ENCODE results near the gene B4GALT1. TPM values are rescaled to one million over a fixed set of nuclear protein-coding genes. Genes with fewer than 3 reads are reported as not detected.

The B4GALT1 gene
- total and polyA plus RNA-seq, 9 donors = 35.8 to 226 (median 88.3) TPM

GRCh38 chr9:33130961-33131789, 36.0 kb downstream of the B4GALT1 start:
- TF ChIP-seq EP300 (IDR thresholded peaks at IDR 0.05) (no peak), CTCF (IDR thresholded peaks at IDR 0.05) (no peak), POLR2A (IDR thresholded peaks at IDR 0.05) (no peak)
- Histone ChIP-seq H3K4me3 (no peak overlapping the region), H3K27ac (no peak overlapping the region), H3K4me1 (ENCODE audit: insufficient read depth) (peaks cover 15% of the 10 kb centered on the region), H3K27me3 (no peaks in the 10 kb centered on the region), H3K9me3 (no peaks in the 10 kb centered on the region), H3K36me3 (no peaks in the 10 kb centered on the region)
- 94 to 100% (median 95%) methylated on average over 4 of the region's 4 CpGs for WGBS, 3 donors
- DNase-seq = no peak
- intact Hi-C loops (cut with DNase I) = no loop called here

- WGBS, 3 donors = 42 to 59% (median 56%) methylated on average over 14 of the region's 14 CpGs
These were observed 37.0 kb downstream of the B4GALT1 start for GRCh38 chr9:33129886-33130881.

GRCh38 chr9:33129251-33129885, 37.8 kb downstream of the B4GALT1 start:
- no peak for TF ChIP-seq POLR2A (IDR thresholded peaks at IDR 0.05)
- Histone ChIP-seq H3K4me3 (no peak overlapping the region), H3K27ac (no peak overlapping the region), H3K27me3 (no peaks in the 10 kb centered on the region), H3K36me3 (no peaks in the 10 kb centered on the region), H3K4me1 (ENCODE audit: insufficient read depth) (peaks cover 5% of the 10 kb centered on the region), H3K9me3 (no peaks in the 10 kb centered on the region)
- 16 to 33% (median 26%) methylated on average over 5 of the region's 5 CpGs for WGBS, 3 donors
- peak in 2 of 5 donors; percentile 33 to 71 for DNase-seq
- intact Hi-C loops (cut with DNase I) = no loop called here

More at GRCh38 chr9:33129886-33130881, 37.0 kb downstream of the B4GALT1 start:
- Histone ChIP-seq H3K4me1 (ENCODE audit: insufficient read depth) (peaks cover 7% of the 10 kb centered on the region), H3K27me3 (no peaks in the 10 kb centered on the region), H3K9me3 (no peaks in the 10 kb centered on the region), H3K27ac (no peak overlapping the region), H3K4me3 (no peak overlapping the region), H3K36me3 (no peaks in the 10 kb centered on the region)
- TF ChIP-seq CTCF (IDR thresholded peaks at IDR 0.05) (no peak), POLR2A (IDR thresholded peaks at IDR 0.05) (no peak), EP300 (IDR thresholded peaks at IDR 0.05) (no peak)
- intact Hi-C loops (cut with DNase I) = no loop called here
- DNase-seq = no peak

- no peak for DNase-seq
- WGBS, 3 donors = 93 to 97% (median 94%) methylated on average over 4 of the region's 4 CpGs
- no peak for TF ChIP-seq POLR2A (IDR thresholded peaks at IDR 0.05)
- no peak for TF ChIP-seq EP300 (IDR thresholded peaks at IDR 0.05)
- TF ChIP-seq CTCF (IDR thresholded peaks at IDR 0.05) = no peak
- Histone ChIP-seq H3K9me3 (no peaks in the 10 kb centered on the region), H3K4me3 (no peak overlapping the region), H3K27ac (no peak overlapping the region), H3K4me1 (ENCODE audit: insufficient read depth) (peaks cover 5% of the 10 kb centered on the region), H3K27me3 (no peaks in the 10 kb centered on the region), H3K36me3 (no peaks in the 10 kb centered on the region)
- intact Hi-C loops (cut with DNase I) = no loop called here
These were observed 38.6 kb downstream of the B4GALT1 start for GRCh38 chr9:33128570-33128969.

All from ovary (tissue), 9 donors.